ENCODE data around the gene WDCP. TPM values are rescaled to one million over a fixed set of nuclear protein-coding genes. Genes with fewer than 3 reads are reported as not detected.

The WDCP gene
- total and polyA plus RNA-seq, 10 of the 15 experiments (the other 5 are each of a cell fraction or from before 2014, with no cell fraction given): 5.5 to 21.3 (median 13.2) TPM

DNA sequence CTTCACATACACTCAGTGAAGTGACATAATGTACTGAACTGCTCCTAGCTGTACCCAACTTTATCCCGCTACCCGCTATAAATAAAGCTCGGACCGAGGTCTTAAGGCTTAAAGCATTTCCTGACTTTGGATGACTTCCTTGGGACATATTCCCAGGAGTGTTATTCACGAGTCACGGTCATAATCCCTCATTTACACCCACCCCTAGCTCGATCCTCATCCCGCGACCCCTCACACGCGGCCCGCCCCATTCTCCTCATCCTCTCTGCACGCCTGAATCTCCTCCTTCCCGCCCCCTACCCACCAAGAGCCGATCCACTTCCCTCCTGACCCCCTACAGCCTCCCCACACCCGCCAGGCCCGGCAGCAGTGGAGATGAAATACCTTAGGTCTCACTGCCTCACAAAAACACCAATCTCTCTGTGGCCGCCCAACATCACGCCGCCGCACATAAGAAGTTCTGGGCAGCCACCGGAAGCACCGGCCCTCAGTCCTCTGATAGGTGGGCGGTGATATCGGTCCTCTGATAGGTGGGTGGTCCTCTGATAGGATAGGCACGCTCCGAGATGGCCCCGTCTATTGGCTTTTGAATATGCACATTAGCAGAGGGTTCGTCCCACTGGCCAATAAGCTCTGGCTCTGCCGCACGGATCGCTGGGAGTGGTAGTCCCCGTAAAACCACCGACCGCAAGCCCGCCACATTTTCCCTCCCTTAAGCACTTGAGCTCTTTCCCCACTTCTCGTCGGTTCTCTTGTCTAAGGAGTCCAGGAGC lies at the start of gene WDCP (continued):
- TF ChIP-seq, protein P1, sequence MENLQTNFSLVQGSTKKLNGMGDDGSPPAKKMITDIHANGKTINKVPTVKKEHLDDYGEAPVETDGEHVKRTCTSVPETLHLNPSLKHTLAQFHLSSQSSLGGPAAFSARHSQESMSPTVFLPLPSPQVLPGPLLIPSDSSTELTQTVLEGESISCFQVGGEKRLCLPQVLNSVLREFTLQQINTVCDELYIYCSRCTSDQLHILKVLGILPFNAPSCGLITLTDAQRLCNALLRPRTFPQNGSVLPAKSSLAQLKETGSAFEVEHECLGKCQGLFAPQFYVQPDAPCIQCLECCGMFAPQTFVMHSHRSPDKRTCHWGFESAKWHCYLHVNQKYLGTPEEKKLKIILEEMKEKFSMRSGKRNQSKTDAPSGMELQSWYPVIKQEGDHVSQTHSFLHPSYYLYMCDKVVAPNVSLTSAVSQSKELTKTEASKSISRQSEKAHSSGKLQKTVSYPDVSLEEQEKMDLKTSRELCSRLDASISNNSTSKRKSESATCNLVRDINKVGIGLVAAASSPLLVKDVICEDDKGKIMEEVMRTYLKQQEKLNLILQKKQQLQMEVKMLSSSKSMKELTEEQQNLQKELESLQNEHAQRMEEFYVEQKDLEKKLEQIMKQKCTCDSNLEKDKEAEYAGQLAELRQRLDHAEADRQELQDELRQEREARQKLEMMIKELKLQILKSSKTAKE (IDR thresholded peaks at IDR 0.05; ENCODE audit: low read depth, poor library complexity, severe bottlenecking): peak; percentile 57
- TF ChIP-seq, protein P2, sequence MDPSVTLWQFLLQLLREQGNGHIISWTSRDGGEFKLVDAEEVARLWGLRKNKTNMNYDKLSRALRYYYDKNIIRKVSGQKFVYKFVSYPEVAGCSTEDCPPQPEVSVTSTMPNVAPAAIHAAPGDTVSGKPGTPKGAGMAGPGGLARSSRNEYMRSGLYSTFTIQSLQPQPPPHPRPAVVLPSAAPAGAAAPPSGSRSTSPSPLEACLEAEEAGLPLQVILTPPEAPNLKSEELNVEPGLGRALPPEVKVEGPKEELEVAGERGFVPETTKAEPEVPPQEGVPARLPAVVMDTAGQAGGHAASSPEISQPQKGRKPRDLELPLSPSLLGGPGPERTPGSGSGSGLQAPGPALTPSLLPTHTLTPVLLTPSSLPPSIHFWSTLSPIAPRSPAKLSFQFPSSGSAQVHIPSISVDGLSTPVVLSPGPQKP (IDR thresholded peaks at IDR 0.05; ENCODE audit: low read depth, low read length): 0 out of 2 replicates have a peak, but pooled peaks have one; percentile 12
- TF ChIP-seq ATF7 (IDR thresholded peaks at IDR 0.05; ENCODE audit: low read depth): peak; percentile 59
- no peak for TF ChIP-seq SUPT20H (IDR thresholded peaks at IDR 0.05; ENCODE audit: borderline replicate concordance, control insufficient read depth, low read depth, low read length)
- 0 out of 2 replicates have a peak, but pooled peaks have one; percentile 32 for TF ChIP-seq PAX5 (IDR thresholded peaks at IDR 0.05; ENCODE audit: borderline replicate concordance, low read depth, low read length)
- TF ChIP-seq DPF2 (IDR thresholded peaks at IDR 0.05): 0 out of 2 replicates have a peak, but pooled peaks have one; percentile 23
- TF ChIP-seq, protein P3, sequence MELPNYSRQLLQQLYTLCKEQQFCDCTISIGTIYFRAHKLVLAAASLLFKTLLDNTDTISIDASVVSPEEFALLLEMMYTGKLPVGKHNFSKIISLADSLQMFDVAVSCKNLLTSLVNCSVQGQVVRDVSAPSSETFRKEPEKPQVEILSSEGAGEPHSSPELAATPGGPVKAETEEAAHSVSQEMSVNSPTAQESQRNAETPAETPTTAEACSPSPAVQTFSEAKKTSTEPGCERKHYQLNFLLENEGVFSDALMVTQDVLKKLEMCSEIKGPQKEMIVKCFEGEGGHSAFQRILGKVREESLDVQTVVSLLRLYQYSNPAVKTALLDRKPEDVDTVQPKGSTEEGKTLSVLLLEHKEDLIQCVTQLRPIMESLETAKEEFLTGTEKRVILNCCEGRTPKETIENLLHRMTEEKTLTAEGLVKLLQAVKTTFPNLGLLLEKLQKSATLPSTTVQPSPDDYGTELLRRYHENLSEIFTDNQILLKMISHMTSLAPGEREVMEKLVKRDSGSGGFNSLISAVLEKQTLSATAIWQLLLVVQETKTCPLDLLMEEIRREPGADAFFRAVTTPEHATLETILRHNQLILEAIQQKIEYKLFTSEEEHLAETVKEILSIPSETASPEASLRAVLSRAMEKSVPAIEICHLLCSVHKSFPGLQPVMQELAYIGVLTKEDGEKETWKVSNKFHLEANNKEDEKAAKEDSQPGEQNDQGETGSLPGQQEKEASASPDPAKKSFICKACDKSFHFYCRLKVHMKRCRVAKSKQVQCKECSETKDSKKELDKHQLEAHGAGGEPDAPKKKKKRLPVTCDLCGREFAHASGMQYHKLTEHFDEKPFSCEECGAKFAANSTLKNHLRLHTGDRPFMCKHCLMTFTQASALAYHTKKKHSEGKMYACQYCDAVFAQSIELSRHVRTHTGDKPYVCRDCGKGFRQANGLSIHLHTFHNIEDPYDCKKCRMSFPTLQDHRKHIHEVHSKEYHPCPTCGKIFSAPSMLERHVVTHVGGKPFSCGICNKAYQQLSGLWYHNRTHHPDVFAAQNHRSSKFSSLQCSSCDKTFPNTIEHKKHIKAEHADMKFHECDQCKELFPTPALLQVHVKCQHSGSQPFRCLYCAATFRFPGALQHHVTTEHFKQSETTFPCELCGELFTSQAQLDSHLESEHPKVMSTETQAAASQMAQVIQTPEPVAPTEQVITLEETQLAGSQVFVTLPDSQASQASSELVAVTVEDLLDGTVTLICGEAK (IDR thresholded peaks at IDR 0.05; ENCODE audit: borderline replicate concordance): peak; percentile 92; the same call in 1 of the 2 replicates
- TF ChIP-seq TAF1 (IDR thresholded peaks at IDR 0.05; ENCODE audit: borderline replicate concordance, low read depth, low read length): peak; percentile 93
- peak; percentile 81; the same call in 2 of the 3 replicates for TF ChIP-seq POU2F2 (IDR thresholded peaks at IDR 0.05; ENCODE audit: borderline replicate concordance, low read depth, low read length)
- TF ChIP-seq, protein P4, sequence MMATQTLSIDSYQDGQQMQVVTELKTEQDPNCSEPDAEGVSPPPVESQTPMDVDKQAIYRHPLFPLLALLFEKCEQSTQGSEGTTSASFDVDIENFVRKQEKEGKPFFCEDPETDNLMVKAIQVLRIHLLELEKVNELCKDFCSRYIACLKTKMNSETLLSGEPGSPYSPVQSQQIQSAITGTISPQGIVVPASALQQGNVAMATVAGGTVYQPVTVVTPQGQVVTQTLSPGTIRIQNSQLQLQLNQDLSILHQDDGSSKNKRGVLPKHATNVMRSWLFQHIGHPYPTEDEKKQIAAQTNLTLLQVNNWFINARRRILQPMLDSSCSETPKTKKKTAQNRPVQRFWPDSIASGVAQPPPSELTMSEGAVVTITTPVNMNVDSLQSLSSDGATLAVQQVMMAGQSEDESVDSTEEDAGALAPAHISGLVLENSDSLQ (IDR thresholded peaks at IDR 0.05): peak; percentile 95
- TF ChIP-seq PML (IDR thresholded peaks at IDR 0.05; ENCODE audit: low read length): 0 out of 2 replicates have a peak, but pooled peaks have one; percentile 49
- peak; percentile 97 for TF ChIP-seq SP1 (IDR thresholded peaks at IDR 0.05; ENCODE audit: low read depth, low read length)
- TF ChIP-seq JUNB (IDR thresholded peaks at IDR 0.05): no peak
- 0 out of 2 replicates have a peak, but pooled peaks have one; percentile 36 for TF ChIP-seq TARDBP (IDR thresholded peaks at IDR 0.05; ENCODE audit: borderline replicate concordance)
- no peak for TF ChIP-seq MTA3 (IDR thresholded peaks at IDR 0.05; ENCODE audit: borderline replicate concordance, low read length)
- TF ChIP-seq SMAD5 (IDR thresholded peaks at IDR 0.05; ENCODE audit: low read depth): peak; percentile 76; the same call in 1 of the 2 replicates
- TF ChIP-seq, protein P5, sequence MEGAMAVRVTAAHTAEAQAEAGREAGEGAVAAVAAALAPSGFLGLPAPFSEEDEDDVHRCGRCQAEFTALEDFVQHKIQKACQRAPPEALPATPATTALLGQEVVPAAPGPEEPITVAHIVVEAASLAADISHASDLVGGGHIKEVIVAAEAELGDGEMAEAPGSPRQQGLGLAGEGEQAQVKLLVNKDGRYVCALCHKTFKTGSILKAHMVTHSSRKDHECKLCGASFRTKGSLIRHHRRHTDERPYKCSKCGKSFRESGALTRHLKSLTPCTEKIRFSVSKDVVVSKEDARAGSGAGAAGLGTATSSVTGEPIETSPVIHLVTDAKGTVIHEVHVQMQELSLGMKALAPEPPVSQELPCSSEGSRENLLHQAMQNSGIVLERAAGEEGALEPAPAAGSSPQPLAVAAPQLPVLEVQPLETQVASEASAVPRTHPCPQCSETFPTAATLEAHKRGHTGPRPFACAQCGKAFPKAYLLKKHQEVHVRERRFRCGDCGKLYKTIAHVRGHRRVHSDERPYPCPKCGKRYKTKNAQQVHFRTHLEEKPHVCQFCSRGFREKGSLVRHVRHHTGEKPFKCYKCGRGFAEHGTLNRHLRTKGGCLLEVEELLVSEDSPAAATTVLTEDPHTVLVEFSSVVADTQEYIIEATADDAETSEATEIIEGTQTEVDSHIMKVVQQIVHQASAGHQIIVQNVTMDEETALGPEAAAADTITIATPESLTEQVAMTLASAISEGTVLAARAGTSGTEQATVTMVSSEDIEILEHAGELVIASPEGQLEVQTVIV (IDR thresholded peaks at IDR 0.05; ENCODE audit: borderline replicate concordance, partially characterized antibody): peak; percentile 10
- TF ChIP-seq POLR2A (IDR thresholded peaks at IDR 0.05; ENCODE audit: low read depth, low read length): peak; percentile 94
- TF ChIP-seq NBN (IDR thresholded peaks at IDR 0.05): peak; percentile 81; the same call in 1 of the 2 replicates
- TF ChIP-seq CBFB (IDR thresholded peaks at IDR 0.05; ENCODE audit: low read depth): peak; percentile 97

Data from GM12878 (cell line).